Measurements from ENCODE around the gene MRPS10. TPM values are rescaled to one million over a fixed set of nuclear protein-coding genes. Genes with fewer than 3 reads are reported as not detected.
A peak's percentile ranks its signal among the peaks of the same experiment; 100 is the strongest.

The MRPS10 gene
- total RNA-seq, 1 donor from 2014 or later: 28.8 TPM

DNA sequence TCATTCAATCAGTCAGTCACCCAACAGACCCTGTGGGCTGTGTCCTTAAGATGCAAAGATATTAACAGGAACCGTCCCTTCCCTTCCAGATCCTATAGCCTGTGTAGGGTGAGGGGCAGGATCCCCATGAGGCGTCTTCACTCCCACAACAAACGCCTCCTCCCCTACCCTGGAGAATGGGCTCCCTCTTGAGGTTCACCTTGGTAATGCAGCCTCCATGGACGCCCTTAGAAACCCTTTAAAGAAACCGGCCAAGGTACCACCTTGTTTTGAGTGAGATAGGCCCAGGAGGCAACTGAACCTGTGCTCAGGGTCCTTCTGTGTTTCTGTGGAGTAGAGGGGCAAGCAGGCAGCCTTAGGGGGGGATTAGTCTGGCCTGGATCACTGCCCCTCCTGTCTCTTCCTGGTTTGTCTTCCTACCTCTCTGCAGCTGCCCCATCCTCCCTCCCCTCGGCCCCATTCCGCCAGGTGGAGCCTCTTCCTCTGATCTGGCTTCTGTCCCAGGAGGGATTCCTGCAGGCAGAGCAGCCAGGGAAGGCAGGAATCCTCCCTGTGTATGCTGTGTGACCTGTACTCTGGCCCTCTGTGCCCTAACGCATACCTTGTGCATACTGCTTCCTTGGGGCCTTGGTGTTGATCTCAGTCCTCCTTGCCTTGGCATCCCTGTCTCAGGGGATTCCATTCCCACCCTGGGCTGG lies 51.1 kb downstream of the MRPS10 start:
- no peak overlapping the region for H3K27ac Mint-ChIP-seq (ENCODE audit: unreplicated experiment)
- no peak for DNase-seq (ENCODE audit: low spot score)
- peak; percentile 93 for TF ChIP-seq CTCF (IDR thresholded peaks at IDR 0.05)
- no peaks in the 10 kb centered on the region for H3K9me3 Mint-ChIP-seq (ENCODE audit: low read depth)
- no peak overlapping the region for H3K4me3 Mint-ChIP-seq (ENCODE audit: unreplicated experiment)
- H3K4me1 Mint-ChIP-seq (ENCODE audit: low read depth): peaks cover 16% of the 10 kb centered on the region
- peaks cover 2% of the 10 kb centered on the region for H3K27me3 Mint-ChIP-seq (ENCODE audit: low read depth)
- H3K36me3 Mint-ChIP-seq (ENCODE audit: low read depth): no peaks in the 10 kb centered on the region

DNA sequence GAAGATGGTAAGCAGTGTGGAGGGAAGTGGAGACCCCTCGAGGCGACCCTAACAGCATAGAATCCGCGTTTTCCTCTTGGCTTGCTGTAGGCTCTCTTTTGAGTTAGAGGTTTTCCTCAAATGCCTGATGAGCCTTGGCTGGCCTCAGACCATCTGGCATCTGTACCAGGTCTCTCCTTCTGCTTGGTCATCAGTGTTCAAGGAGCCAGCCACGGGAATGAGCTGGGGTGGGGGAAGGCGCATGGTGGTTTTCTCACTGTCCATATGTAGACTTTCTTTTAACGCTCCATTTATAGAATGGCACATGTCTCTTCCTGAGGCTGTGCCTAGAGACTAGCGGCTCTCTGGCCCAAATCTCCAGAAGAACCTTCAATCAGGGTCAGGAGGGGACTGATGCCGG lies 52.6 kb downstream of the MRPS10 start:
- H3K4me3 Mint-ChIP-seq (ENCODE audit: unreplicated experiment): no peak overlapping the region
- peaks cover 10% of the 10 kb centered on the region for H3K27me3 Mint-ChIP-seq (ENCODE audit: low read depth)
- H3K36me3 Mint-ChIP-seq (ENCODE audit: low read depth): no peaks in the 10 kb centered on the region
- H3K9me3 Mint-ChIP-seq (ENCODE audit: low read depth): no peaks in the 10 kb centered on the region
- DNase-seq (ENCODE audit: low spot score): no peak
- peak overlapping the region; percentile 75 for H3K27ac Mint-ChIP-seq (ENCODE audit: unreplicated experiment)
- peaks cover 16% of the 10 kb centered on the region for H3K4me1 Mint-ChIP-seq (ENCODE audit: low read depth)
- TF ChIP-seq CTCF (IDR thresholded peaks at IDR 0.05): no peak

GRCh38 chr6:42163981-42164380 lies 53.7 kb downstream of the MRPS10 start:
- H3K9me3 Mint-ChIP-seq (ENCODE audit: low read depth): no peaks in the 10 kb centered on the region
- H3K4me1 Mint-ChIP-seq (ENCODE audit: low read depth): peaks cover 16% of the 10 kb centered on the region
- H3K4me3 Mint-ChIP-seq (ENCODE audit: unreplicated experiment): no peak overlapping the region
- no peak for TF ChIP-seq CTCF (IDR thresholded peaks at IDR 0.05)
- no peak overlapping the region for H3K27ac Mint-ChIP-seq (ENCODE audit: unreplicated experiment)
- no peak for DNase-seq (ENCODE audit: low spot score)
- H3K36me3 Mint-ChIP-seq (ENCODE audit: low read depth): no peaks in the 10 kb centered on the region
- H3K27me3 Mint-ChIP-seq (ENCODE audit: low read depth): peaks cover 10% of the 10 kb centered on the region

- no peak overlapping the region for H3K4me3 Mint-ChIP-seq (ENCODE audit: unreplicated experiment)
- no peaks in the 10 kb centered on the region for H3K9me3 Mint-ChIP-seq (ENCODE audit: low read depth)
- peaks cover 18% of the 10 kb centered on the region for H3K4me1 Mint-ChIP-seq (ENCODE audit: low read depth)
- no peak overlapping the region for H3K27ac Mint-ChIP-seq (ENCODE audit: unreplicated experiment)
- peaks cover 10% of the 10 kb centered on the region for H3K27me3 Mint-ChIP-seq (ENCODE audit: low read depth)
- no peak for DNase-seq (ENCODE audit: low spot score)
- TF ChIP-seq CTCF (IDR thresholded peaks at IDR 0.05): no peak
- H3K36me3 Mint-ChIP-seq (ENCODE audit: low read depth): no peaks in the 10 kb centered on the region
Measured at GRCh38 chr6:42162812-42163211, 54.8 kb downstream of the MRPS10 start.

- Mint-ChIP-seq H3K4me3 (ENCODE audit: unreplicated experiment) (no peak overlapping the region), H3K4me1 (ENCODE audit: low read depth) (peaks cover 19% of the 10 kb centered on the region), H3K27me3 (ENCODE audit: low read depth) (peaks cover 10% of the 10 kb centered on the region), H3K36me3 (ENCODE audit: low read depth) (no peaks in the 10 kb centered on the region), H3K27ac (ENCODE audit: unreplicated experiment) (no peak overlapping the region), H3K9me3 (ENCODE audit: low read depth) (no peaks in the 10 kb centered on the region)
- DNase-seq (ENCODE audit: low spot score): no peak
- TF ChIP-seq CTCF (IDR thresholded peaks at IDR 0.05): no peak
Measured at GRCh38 chr6:42162384-42162783, 55.3 kb downstream of the MRPS10 start.

Measured in chondrocyte (in vitro differentiated cells).